Peyer's patch (tissue), 4 donors: ENCODE results near the gene CT45A10. TPM values are rescaled to one million over a fixed set of nuclear protein-coding genes. Genes with fewer than 3 reads are reported as not detected.
"Not testable (repeated sequence)": the region's sequence is repeated elsewhere in the genome, so short reads cannot be mapped to it uniquely, and the experiment has no call there.

Experiments used
- DNase-seq, 3 donors: peaks; one replicate each; pipeline ENCODE4 v3.0.0-alpha.2; 2017 to 2019
- H3K27ac ChIP-seq, 4 donors: fragments of 200-600 bp; sonication (generic); one replicate each; pipeline ENCODE4 v1.5.1; 2016 to 2019
- H3K27me3 ChIP-seq, 2 donors: fragments of 200-600 bp; sonication (generic); one replicate each; pipeline ENCODE4 v1.5.1; 2019
- H3K36me3 ChIP-seq, 3 donors: fragments of 200-600 bp; sonication (generic); one replicate each; pipeline ENCODE4 v1.5.1; 2016 to 2019
- H3K4me1 ChIP-seq, 4 donors: fragments of 200-600 bp; sonication (generic); one replicate each; pipeline ENCODE4 v1.5.1; 2016 to 2019
- H3K4me3 ChIP-seq, 4 donors: fragments of 200-600 bp; sonication (generic); 1 replicate in 3 of 4; 2 replicates in 1 of 4; pipeline ENCODE4 v1.5.1; 2016 to 2019; ENCODE audit warnings: mild to moderate bottlenecking in 1 of 4
- H3K9me3 ChIP-seq, 4 donors: fragments of 200-600 bp; sonication (generic); one replicate each; pipeline ENCODE4 v1.5.1; 2016 to 2019; ENCODE audit warnings: mild to moderate bottlenecking in 1 of 4
- CTCF ChIP-seq, 6 experiments: fragments of 450-650 bp in 4 of 6; fragments of 200-600 bp in 2 of 6; sonication (generic) in 1 of 6; IDR thresholded peaks; one replicate each; pipeline ENCODE4 v1.5.1; 2017 to 2019; ENCODE audit warnings: antibody characterized with exemption in 6 of 6, mild to moderate bottlenecking in 3 of 6, moderate library complexity in 1 of 6
- POLR2A ChIP-seq, 2 donors: fragments of 450-650 bp; IDR thresholded peaks; one replicate each; pipeline ENCODE4 v1.5.1; 2017; ENCODE audit warnings: antibody characterized with exemption in 2 of 2, mild to moderate bottlenecking in 2 of 2, moderate library complexity in 2 of 2
- total RNA-seq, 4 donors: library from RNA; depleted of rRNA; stranded (reverse); fragments of >200 nt; gene quantifications; one replicate each; pipeline ENCODE4 v1.1.0, GENCODE V29; 2016

CT45A10 gene
- total RNA-seq, 4 donors from 2014 or later: not detected

GRCh38 chrX:135910251-135910650 is 17.0 kb upstream of the CT45A10 start:
- Histone ChIP-seq H3K36me3 (no peaks in the 10 kb centered on the region), H3K4me1 (no peaks in the 10 kb centered on the region), H3K27ac (no peak overlapping the region), H3K4me3 (no peak overlapping the region), H3K9me3 (no peaks in the 10 kb centered on the region), H3K27me3 (no peaks in the 10 kb centered on the region)
- DNase-seq: no peak
- no peak for TF ChIP-seq POLR2A (IDR thresholded peaks at IDR 0.05)
- no peak for TF ChIP-seq CTCF (IDR thresholded peaks at IDR 0.05)

GRCh38 chrX:135892781-135893180 is 463 bp downstream of the CT45A10 start:
- no peaks in the 10 kb centered on the region for H3K36me3 ChIP-seq

GRCh38 chrX:135890087-135890585 is 3.1 kb downstream of the CT45A10 start:
- no peak overlapping the region for H3K4me3 ChIP-seq
- no peaks in the 10 kb centered on the region for H3K27me3 ChIP-seq
- H3K9me3 ChIP-seq: no peaks in the 10 kb centered on the region
- no peaks in the 10 kb centered on the region for H3K4me1 ChIP-seq
- H3K36me3 ChIP-seq: no peaks in the 10 kb centered on the region
- H3K27ac ChIP-seq: no peak overlapping the region
- TF ChIP-seq CTCF (IDR thresholded peaks at IDR 0.05): no peak
- TF ChIP-seq POLR2A (IDR thresholded peaks at IDR 0.05): no peak
- DNase-seq: no peak

More at GRCh38 chrX:135892781-135893180, 463 bp downstream of the CT45A10 start:
- Histone ChIP-seq H3K27me3 (no peaks in the 10 kb centered on the region), H3K4me3 (no peak overlapping the region), H3K9me3 (no peaks in the 10 kb centered on the region), H3K4me1 (no peaks in the 10 kb centered on the region), H3K27ac (no peak overlapping the region)
- TF ChIP-seq POLR2A (IDR thresholded peaks at IDR 0.05) (no peak), CTCF (IDR thresholded peaks at IDR 0.05) (no peak)
- DNase-seq: no peak

GRCh38 chrX:135888976-135889375 is 4.3 kb downstream of the CT45A10 start:
- H3K4me1 ChIP-seq, DNase-seq, H3K4me3 ChIP-seq, H3K27ac ChIP-seq, H3K9me3 ChIP-seq, H3K27me3 ChIP-seq, H3K36me3 ChIP-seq: not testable (repeated sequence)

GRCh38 chrX:135888230-135888629 is 5.0 kb downstream of the CT45A10 start:
- not testable (repeated sequence) for H3K9me3 ChIP-seq, H3K27me3 ChIP-seq, H3K36me3 ChIP-seq, H3K27ac ChIP-seq, H3K4me1 ChIP-seq, H3K4me3 ChIP-seq, DNase-seq

- not testable (repeated sequence) for DNase-seq, H3K27me3 ChIP-seq
Observed at GRCh38 chrX:135882741-135883140, 10.5 kb downstream of the CT45A10 start.

GRCh38 chrX:135871712-135872111 is 21.5 kb downstream of the CT45A10 start, which contains the start of gene CT45A9:
CT45A9 (minus strand) TSS chrX:135871812; CDS start chrX:135868061, 3,751 bp downstream.
- H3K27me3 ChIP-seq, H3K4me1 ChIP-seq, H3K27ac ChIP-seq, H3K4me3 ChIP-seq, H3K36me3 ChIP-seq, DNase-seq, H3K9me3 ChIP-seq: not testable (repeated sequence)

More at GRCh38 chrX:135882741-135883140, 10.5 kb downstream of the CT45A10 start:
- not testable (repeated sequence) for H3K4me1 ChIP-seq, H3K27ac ChIP-seq, H3K4me3 ChIP-seq, H3K36me3 ChIP-seq, H3K9me3 ChIP-seq

GRCh38 chrX:135854438-135854837 is 38.8 kb downstream of the CT45A10 start, which contains the start of gene CT45A8:
CT45A8 (minus strand) TSS chrX:135854538; CDS start chrX:135850783, 3,755 bp downstream.
- not testable (repeated sequence) for H3K36me3 ChIP-seq, DNase-seq, H3K27me3 ChIP-seq, H3K4me3 ChIP-seq, H3K27ac ChIP-seq, H3K9me3 ChIP-seq, H3K4me1 ChIP-seq

GRCh38 chrX:135837180-135837579 is 56.1 kb downstream of the CT45A10 start, which contains the start of gene CT45A7:
CT45A7 (minus strand) TSS chrX:135837280; CDS start chrX:135833533, 3,747 bp downstream.
- DNase-seq, H3K9me3 ChIP-seq, H3K36me3 ChIP-seq, H3K4me3 ChIP-seq, H3K27me3 ChIP-seq, H3K4me1 ChIP-seq, H3K27ac ChIP-seq: not testable (repeated sequence)
